ENCODE results near the gene CCL27.
A peak's percentile ranks its signal among the peaks of the same experiment; 100 is the strongest.
"Not testable (repeated sequence)": the region's sequence is repeated elsewhere in the genome, so short reads cannot be mapped to it uniquely, and the experiment has no call there.

Gene CCL27

GRCh38 chr9:34648673-34649072 is 13.8 kb downstream of the CCL27 start:
- DNase-seq, result no peak

- DNase-seq, result no peak
These were observed 14.8 kb downstream of the CCL27 start for GRCh38 chr9:34647651-34648050.

DNA sequence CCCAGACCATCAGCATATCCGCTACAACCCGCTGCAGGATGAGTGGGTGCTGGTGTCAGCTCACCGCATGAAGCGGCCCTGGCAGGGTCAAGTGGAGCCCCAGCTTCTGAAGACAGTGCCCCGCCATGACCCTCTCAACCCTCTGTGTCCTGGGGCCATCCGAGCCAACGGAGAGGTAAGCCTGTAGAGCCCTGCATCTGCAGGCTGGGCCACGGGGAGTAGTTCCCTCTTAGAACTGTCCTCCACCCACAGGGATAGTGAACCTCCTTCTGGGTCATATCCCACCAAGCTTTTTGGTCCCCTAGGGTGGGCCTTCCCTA is 15.4 kb downstream of the CCL27 start:
- DNase-seq, result no peak

- DNase-seq, result peak; percentile 80
These were observed 16.0 kb downstream of the CCL27 start, which contains the start of gene GALT for GRCh38 chr9:34646211-34647083. Gene GALT (plus strand): TSS chr9:34646675. CDS start chr9:34646705, 30 bp downstream.

DNA sequence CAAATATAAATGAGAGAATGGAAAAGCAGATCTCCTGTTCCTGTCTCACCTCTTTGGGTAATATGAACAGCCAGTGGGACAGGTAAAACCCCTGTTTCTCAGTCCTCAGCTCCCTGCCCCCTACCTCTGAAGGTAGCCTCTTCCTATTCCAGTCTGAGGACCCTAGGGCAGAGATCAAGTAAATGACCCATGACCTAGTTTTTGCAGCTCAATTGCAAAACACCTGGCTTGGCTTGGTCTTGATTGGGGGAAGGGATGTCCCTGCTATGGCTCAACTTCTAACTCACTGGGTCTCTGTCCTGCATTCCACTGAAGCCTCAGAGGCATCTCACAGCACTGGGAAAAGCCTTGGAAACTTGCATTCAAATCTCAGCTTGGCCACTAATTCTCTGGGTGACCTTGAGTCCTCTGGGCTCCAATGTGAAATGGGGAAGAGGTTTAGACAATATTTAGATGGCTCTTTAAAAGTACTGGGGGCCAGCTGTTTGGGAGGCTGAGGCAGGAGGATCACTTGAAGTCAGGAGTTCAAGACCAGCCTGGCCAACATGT is 17.6 kb downstream of the CCL27 start:
- DNase-seq, result no peak

- no peak for DNase-seq
These were observed 19.8 kb downstream of the CCL27 start for GRCh38 chr9:34642679-34643078.

- DNase-seq, result not testable (repeated sequence)
These were observed 23.1 kb downstream of the CCL27 start for GRCh38 chr9:34639322-34639721.

- no peak for DNase-seq
These were observed 24.4 kb downstream of the CCL27 start for GRCh38 chr9:34638138-34638445.

- DNase-seq, result peak; percentile 80
These were observed 24.9 kb downstream of the CCL27 start, which contains the start of gene SIGMAR1 for GRCh38 chr9:34637356-34638137. Gene SIGMAR1 (minus strand): TSS chr9:34637787. CDS start chr9:34637697, 90 bp downstream.

GRCh38 chr9:34636791-34637355 is 25.6 kb downstream of the CCL27 start:
- DNase-seq, result no peak

DNA sequence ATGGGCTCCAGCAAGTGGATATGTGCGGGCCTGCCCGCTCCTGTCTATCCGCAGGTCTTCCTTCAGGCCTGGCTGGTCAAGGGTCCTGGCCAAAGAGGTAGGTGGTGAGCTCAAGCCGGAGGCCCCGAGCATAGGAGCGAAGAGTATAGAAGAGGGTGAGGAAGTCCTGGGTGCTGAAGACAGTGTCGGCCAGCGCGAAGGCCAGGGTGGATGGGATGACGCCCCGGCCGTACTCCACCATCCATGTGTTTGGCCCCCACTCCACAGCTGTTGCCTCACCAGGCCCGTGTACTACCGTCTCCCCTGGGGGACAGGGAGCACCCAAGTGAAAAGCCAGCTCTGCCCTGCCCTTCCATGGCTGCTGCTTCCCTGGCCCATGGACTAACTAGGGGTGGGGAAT is 26.9 kb downstream of the CCL27 start:
- no peak for DNase-seq

DNA sequence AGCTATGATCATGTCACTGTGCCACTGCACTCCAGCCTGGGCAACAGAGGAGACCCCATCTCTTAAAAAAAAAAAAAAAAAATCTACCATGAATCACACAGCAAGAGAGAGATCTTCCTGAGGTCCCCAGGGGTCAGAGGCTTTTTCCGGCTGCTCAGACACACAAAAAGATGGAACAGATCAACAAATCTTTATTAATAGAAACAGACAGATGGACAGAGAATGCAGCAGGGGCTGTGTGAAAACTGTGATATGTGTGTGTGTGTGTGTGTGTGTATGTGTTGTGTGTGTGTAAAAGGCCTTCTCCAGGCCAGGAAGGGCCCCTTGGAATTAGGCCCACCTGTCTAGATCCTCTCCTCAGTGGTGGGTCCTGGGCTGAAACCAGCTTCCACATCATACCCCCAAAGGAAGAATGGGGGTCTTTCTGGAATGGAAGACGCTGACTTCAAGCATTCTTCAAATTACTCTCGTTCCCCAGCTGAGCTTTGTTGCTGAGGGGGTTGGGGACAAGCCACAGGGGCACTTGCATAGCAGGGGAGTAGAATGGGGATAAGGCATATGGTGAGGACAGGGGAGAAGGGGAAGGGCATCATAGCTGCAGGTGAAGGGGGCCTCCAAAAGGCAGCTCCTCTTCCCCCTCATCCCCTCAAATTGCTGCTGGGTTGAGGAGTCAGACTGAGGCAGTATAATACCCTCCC is 27.8 kb downstream of the CCL27 start:
- no peak for DNase-seq

GRCh38 chr9:34633851-34634550 is 28.5 kb downstream of the CCL27 start:
- peak; percentile 62 for DNase-seq

- DNase-seq, result no peak
These were observed 29.3 kb downstream of the CCL27 start for GRCh38 chr9:34633166-34633565.

- DNase-seq, result no peak
These were observed 31.9 kb downstream of the CCL27 start for GRCh38 chr9:34630402-34631154.

DNA sequence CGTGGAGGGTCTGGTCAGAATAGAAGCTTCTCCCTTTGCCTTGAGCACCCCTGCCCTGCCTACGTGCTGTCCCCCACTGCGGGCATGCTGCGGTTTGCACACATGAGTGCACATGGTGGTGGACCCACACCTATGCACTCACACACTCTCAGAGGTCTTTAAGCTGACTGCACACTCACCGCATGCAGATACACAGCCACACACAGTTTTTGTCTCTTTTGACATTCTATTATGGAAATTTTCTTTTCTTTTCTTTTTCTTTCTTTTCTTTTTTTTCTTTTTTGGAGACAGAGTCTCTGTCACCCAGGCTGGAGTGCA is 33.0 kb downstream of the CCL27 start:
- DNase-seq, result no peak

DNA sequence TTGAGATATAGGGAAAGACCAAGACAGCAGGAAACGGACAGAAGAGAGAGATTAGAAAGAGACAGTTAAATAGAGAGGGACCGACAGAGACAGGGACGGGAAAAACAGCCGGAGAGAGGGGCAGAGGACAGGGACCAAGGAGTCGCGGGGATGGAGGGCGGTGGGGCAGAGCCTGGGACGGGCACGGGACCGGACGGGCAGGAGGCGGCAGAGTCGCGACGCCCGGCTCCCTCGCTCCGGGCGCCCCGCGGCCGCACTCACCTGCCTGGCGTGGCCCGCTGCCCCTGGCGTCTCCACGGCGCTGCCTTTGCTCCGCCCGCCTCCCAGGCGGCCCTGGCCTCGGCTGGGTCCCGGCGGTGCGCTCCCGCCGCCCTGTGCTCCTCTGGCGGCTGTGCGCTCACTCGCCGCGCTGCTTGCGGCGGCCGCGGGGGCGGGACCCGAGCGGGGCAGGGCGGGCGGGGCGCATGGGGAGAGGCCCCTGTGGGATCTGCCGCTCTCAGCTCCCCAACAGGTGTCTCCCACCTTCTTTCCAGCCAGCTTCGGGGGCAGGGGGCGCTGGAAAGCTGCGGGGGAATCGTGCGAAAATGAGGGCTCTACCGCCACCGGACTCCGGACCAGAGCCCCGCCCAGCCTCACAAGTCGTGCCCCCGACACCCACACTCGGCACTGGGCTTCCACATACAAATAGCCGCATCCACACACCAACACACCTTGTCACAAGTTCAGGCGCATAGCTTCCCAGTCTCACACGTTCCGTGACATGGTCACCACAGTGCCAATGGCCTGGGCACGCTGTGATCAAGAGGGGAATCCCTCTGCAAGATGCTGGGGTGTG is 33.6 kb downstream of the CCL27 start, which contains the start of gene ARID3C:
TSS of gene ARID3C (minus strand) at position 411 of the 835 bp plus-strand sequence. CDS start 1,052 bp downstream, outside the sequence.
- no peak for DNase-seq

DNA sequence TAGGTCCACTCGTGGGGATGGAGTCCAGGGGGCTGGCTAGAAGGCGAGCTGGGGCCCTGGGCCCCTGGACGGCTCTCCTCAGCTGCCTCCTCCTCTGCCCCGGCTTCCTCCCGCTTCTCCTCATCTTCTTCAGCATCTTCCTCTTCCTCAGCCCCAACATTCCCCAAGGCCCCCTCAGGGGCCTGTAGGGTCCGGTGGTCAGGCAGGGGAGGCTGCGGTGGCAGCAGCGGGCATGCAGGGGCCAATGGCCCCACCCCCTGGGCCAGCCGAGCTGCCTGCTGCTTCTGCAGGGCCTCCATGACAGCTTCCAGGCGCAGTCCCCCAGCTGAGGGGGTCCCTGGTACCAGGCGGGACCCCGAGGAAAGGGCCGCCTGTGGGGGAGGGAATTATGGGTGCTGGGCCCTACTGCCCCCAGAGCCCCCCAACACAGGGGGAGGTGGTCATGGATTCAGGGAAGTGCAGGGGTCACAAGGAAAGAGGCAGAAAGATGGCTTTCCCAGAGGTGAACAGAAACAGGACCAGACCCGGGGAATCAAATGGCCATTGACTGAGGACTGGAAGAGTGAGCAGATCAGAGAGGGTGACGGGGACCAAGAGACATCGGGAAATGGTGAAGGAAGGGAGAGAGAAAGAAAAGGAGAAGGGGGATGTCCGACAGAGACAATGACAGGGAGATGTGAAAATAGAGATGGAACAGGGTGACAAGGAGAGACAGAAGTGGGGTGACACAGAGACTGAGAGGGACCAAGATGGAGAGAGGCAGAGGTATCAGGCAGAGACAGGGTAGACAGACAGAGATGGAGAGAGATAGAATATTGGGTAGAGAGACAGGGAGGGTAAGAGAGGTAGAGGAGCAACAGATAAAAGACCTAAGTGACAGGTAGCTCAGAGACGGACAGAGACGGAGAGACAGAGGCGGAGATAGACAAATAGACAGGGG is 34.5 kb downstream of the CCL27 start:
- DNase-seq, result no peak

GRCh38 chr9:34625186-34625486 is 37.3 kb downstream of the CCL27 start:
- DNase-seq, result no peak

All from NCI-H1694 treated with DMSO at 0.1 percent for 48 hours (cell line).